Measurements from ENCODE around the gene DDX39A. TPM values are rescaled to one million over a fixed set of nuclear protein-coding genes. Genes with fewer than 3 reads are reported as not detected.

The DDX39A gene
- total and polyA plus RNA-seq, 2 of the 8 experiments (the other 6 are each of a cell fraction or from before 2014, with no cell fraction given) = 139 TPM

- TF ChIP-seq PHF8 (conservative IDR thresholded peaks at IDR 0.05; ENCODE audit: low read depth, low read length) = no peak
- TF ChIP-seq USF2 (IDR thresholded peaks at IDR 0.05; ENCODE audit: low read length) = no peak
- Histone ChIP-seq H3K4me3 (ENCODE audit: extremely low read depth in 1 of 4, insufficient read depth in 2 of 4, low read depth in 3 of 4, low read length in 4 of 4) (no peak overlapping the region), H4K5ac (ENCODE audit: insufficient read length, low read depth, low read length) (no peak overlapping the region), H3K14ac (ENCODE audit: insufficient read length) (no peak overlapping the region), H3K4me1 (replicated peaks in 1 of 4; ENCODE audit: control insufficient read depth in 3 of 4, insufficient read depth in 4 of 4, low read length in 3 of 4) (no peaks in the 10 kb centered on the region; a peak in 1 of 7 replicates), H3K4ac (replicated peaks; ENCODE audit: insufficient read length, low read depth, low read length) (no peak overlapping the region), H3K9me3 (ENCODE audit: insufficient read depth in 2 of 2, low read depth in 1 of 2, low read length in 1 of 2) (no peaks in the 10 kb centered on the region), H3K4me2 (ENCODE audit: insufficient read depth in 1 of 2, low read depth in 2 of 2, low read length in 2 of 2) (no peak overlapping the region), H3K23ac (ENCODE audit: insufficient read length) (no peak overlapping the region), H3K79me1 (ENCODE audit: low read depth, low read length) (no peaks in the 10 kb centered on the region), H3K36me3 (ENCODE audit: control insufficient read depth in 2 of 4, insufficient read depth in 4 of 4, low read length in 3 of 4) (peaks cover 9 to 30% (median 14%) of the 10 kb centered on the region in 4 experiments; a peak in 6 of 8 replicates), H2BK12ac (ENCODE audit: low read depth, low read length) (no peak overlapping the region), H3K18ac (ENCODE audit: extremely low read depth, low read length) (no peak overlapping the region), H2BK5ac (ENCODE audit: low read depth, low read length) (no peak overlapping the region), H3K23me2 (ENCODE audit: low read depth, low read length) (peaks cover 2% of the 10 kb centered on the region; the same call in 1 of the 2 replicates), H4K8ac (ENCODE audit: extremely low read depth, insufficient read depth, low read length) (no peak overlapping the region), H2AFZ (ENCODE audit: low read length) (no peak overlapping the region), H2BK20ac (ENCODE audit: low read length) (no peak overlapping the region), H3K79me2 (ENCODE audit: control insufficient read depth in 1 of 2, insufficient read depth in 2 of 2, low read length in 2 of 2) (no peaks in the 10 kb centered on the region), H3K9ac (replicated peaks in 1 of 4; ENCODE audit: extremely low read depth in 1 of 4, low read depth in 3 of 4, low read length in 3 of 4) (no peak overlapping the region), H2BK120ac (replicated peaks; ENCODE audit: low read depth, low read length) (no peak overlapping the region), H3K27me3 (replicated peaks in 1 of 4; ENCODE audit: control insufficient read depth in 3 of 4, extremely low read depth in 1 of 4, insufficient read depth in 3 of 4, low read length in 3 of 4) (no peaks in the 10 kb centered on the region), H4K91ac (replicated peaks; ENCODE audit: insufficient read length, low read length) (no peak overlapping the region), H3K27ac (ENCODE audit: low read depth, low read length) (no peak overlapping the region), H2BK15ac (ENCODE audit: low read length) (no peak overlapping the region), H2AK5ac (ENCODE audit: low read depth, low read length) (no peak overlapping the region), H3K56ac (replicated peaks; ENCODE audit: insufficient read length, low read depth, low read length) (no peak overlapping the region), H4K20me1 (replicated peaks in 1 of 2; ENCODE audit: control insufficient read depth in 1 of 2, insufficient read depth in 2 of 2, low read length in 2 of 2) (peaks cover 2 to 6% of the 10 kb centered on the region in 2 experiments)
- POLR2A ChIA-PET (ENCODE audit: partially characterized antibody) = interaction anchor here (0.6 to 3.3 kb wide), 5 partner anchors 8 to 694 kb away, joined by 3 to 10 read pairs (median 5); partner anchors contain the start of gene PTGER1
- WGBS, 2 experiments (ENCODE audit: extremely low coverage in 1 of 2, insufficient coverage in 1 of 2, insufficient read length in 1 of 2, insufficient replicate concordance in 2 of 2, low coverage in 1 of 2, low lambda C conversion rate in 2 of 2, missing lambda C conversion rate in 1 of 2) = 90% methylated on average over 11 of the region's 12 CpGs; no CpG with 5 or more reads in 1 of the 2 experiments
- no peak for DNase-seq (ENCODE audit: low read depth in 1 of 2, low spot score in 2 of 2)
- CTCF ChIA-PET (ENCODE audit: partially characterized antibody) = interaction anchor here (0.6 to 3.5 kb wide), 7 partner anchors 11 to 635 kb away, joined by 3 to 16 read pairs (median 3); no protein-coding TSS in a partner anchor
- FAIRE-seq = no peak
Observed at GRCh38 chr19:14467391-14467790, 48.2 kb upstream of the DDX39A start.

Measured in H1 (cell line).